ENCODE results near the gene C8G. TPM values are rescaled to one million over a fixed set of nuclear protein-coding genes. Genes with fewer than 3 reads are reported as not detected.

C8G gene
- total RNA-seq, 1 donor from 2014 or later = 3.4 TPM

DNA sequence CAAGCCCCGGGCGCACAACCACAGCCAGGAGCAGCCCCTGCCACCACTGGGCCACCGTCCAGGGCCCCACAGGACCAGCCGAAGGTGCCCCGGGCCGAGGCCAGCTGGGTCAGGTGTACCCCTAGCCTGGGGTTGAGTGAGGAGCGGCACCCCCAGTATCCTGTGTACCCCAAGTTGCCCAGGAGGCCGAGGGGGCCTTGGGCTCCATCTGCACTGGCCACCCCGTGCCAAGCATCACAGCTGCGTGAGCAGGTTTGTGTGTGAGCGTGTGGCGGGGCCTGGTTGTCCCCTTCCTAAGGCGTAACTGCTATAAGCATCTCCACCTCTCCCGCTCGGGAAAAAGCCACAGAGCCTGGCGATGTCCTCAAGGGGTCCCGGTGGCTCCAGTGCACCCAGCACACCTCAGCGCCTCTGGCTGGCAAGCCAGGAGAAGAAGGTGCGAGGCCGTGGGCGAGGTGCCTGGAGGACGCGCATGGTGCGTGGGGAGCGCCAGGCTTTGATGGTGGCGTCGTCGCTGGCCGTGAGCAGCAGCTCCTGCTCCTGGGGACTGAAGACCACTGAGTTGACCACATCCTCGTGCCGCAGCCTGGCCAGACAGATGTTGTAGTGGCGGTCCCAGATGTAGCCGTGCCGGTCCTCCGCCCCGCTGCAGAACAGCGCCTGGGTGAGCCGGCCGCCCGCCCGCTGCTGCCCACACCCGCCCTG is 4.4 kb upstream of the C8G start:
- CTCF ChIA-PET = no interaction called here
- peaks cover 48% of the 10 kb centered on the region for H3K36me3 Mint-ChIP-seq (ENCODE audit: low read depth)
- POLR2A ChIA-PET = interaction anchor here (0.6 kb wide), 1 partner anchor 16 kb away, joined by 3 read pairs; no protein-coding TSS in a partner anchor
- TF ChIP-seq, protein P1, sequence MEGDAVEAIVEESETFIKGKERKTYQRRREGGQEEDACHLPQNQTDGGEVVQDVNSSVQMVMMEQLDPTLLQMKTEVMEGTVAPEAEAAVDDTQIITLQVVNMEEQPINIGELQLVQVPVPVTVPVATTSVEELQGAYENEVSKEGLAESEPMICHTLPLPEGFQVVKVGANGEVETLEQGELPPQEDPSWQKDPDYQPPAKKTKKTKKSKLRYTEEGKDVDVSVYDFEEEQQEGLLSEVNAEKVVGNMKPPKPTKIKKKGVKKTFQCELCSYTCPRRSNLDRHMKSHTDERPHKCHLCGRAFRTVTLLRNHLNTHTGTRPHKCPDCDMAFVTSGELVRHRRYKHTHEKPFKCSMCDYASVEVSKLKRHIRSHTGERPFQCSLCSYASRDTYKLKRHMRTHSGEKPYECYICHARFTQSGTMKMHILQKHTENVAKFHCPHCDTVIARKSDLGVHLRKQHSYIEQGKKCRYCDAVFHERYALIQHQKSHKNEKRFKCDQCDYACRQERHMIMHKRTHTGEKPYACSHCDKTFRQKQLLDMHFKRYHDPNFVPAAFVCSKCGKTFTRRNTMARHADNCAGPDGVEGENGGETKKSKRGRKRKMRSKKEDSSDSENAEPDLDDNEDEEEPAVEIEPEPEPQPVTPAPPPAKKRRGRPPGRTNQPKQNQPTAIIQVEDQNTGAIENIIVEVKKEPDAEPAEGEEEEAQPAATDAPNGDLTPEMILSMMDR (IDR thresholded peaks at IDR 0.05) = no peak
- H3K27ac Mint-ChIP-seq = no peak overlapping the region
- peaks cover 9% of the 10 kb centered on the region for H3K4me1 Mint-ChIP-seq
- DNase-seq (no peak), ATAC-seq (ENCODE audit: low read depth) (no peak)
- no peaks in the 10 kb centered on the region for H3K27me3 Mint-ChIP-seq
- no peak overlapping the region for H3K4me3 Mint-ChIP-seq
- H3K9me3 Mint-ChIP-seq = no peaks in the 10 kb centered on the region
- intact Hi-C loops (cut with micrococcal nuclease) = loop anchor here (10.0 kb wide), 1 partner anchor 284 kb away; the partner anchor contains the start of genes CYSRT1, RNF208 and RNF224

DNA sequence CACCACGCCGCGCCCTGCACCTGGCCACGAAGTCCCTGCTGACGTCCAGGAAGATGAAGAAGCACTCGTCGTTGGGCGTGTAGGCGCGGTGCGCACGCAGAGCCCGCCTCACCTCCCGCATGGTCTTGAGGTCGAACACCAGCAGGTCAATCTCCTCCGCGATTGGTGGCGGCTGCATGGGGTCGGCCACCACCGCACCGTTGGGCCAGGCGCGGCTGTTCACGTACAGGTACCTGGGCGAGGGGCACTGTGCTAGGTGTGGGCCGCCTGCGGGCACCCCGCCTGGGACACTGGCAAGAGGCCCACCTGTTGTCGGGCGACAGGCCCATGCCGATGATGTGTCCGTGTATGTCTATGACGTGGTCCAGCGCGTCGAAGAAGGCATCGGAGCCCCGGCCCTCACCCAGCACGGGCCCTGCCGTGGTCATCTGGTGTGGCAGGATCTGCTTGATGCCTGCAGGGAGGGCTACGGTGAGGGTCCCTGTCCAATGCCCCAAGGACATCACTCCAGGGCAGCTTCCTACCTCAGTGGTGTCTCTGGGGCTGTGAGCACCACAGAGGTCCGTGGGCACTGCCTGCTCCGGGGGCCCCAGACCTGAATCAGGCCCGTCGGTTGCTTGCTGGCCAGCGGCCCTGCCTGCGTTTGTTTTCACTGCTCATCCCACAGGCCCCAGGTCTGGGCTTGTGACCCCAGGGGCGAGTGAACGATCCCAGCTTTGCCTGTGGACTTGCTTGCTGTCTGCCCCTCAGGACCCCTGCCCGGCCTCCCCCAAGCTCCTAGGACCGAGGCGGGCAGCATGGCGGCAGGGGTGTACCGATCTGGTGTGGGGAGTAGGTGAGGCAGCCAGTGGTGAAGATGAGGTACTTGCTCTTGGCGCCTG is 3.6 kb upstream of the C8G start:
- no peak overlapping the region for H3K27ac Mint-ChIP-seq
- ChIA-PET CTCF (no interaction called here), POLR2A (no interaction called here)
- TF ChIP-seq, protein P1 (IDR thresholded peaks at IDR 0.05) = no peak
- H3K4me3 Mint-ChIP-seq = no peak overlapping the region
- H3K9me3 Mint-ChIP-seq = no peaks in the 10 kb centered on the region
- H3K4me1 Mint-ChIP-seq = peaks cover 9% of the 10 kb centered on the region
- peaks cover 48% of the 10 kb centered on the region for H3K36me3 Mint-ChIP-seq (ENCODE audit: low read depth)
- DNase-seq (no peak), ATAC-seq (ENCODE audit: low read depth) (no peak)
- no peaks in the 10 kb centered on the region for H3K27me3 Mint-ChIP-seq
- intact Hi-C loops (cut with micrococcal nuclease) = loop anchor here (10.0 kb wide), 1 partner anchor 283 kb away; the partner anchor contains the start of genes CYSRT1, RNF208 and RNF224

DNA sequence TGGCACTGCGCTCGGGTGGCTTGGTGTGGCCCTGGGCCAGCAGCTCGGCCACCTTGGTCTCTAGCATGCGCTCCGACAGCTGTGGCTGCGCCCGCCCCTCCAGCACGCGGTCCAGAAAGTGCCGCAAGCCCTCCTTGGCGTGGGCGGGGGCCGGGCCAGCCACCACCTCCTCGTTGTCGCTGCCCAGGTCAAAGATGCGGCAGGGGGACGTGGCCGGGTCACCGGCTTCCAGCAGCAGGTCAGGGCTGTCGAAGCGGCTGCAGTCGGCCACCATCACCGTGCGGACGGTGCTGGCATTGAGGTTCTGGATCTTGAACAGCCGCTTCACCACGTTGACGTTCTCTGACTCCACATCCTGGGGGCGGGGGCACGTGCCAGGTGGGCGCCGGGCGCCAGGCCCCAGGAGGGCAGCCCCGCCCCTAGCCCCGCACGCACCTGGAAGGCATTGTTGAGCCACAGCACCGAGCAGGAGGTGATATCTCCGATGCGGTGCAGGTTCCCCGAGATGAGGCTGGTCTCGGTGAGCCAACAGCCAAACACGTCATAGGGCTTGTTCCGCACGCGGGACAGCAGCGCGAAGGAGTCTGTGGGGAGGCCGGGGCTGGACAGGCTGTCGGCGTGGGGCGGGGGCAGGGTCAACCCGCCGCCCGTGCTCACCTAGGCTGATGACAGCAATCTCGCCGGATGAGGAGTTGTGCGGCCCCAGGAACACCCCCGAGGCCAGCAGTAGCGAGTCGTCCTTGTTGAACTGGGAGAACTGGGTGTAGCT is 2.7 kb upstream of the C8G start:
- ATAC-seq (ENCODE audit: low read depth) (no peak), DNase-seq (no peak)
- Mint-ChIP-seq H3K36me3 (ENCODE audit: low read depth) (peaks cover 43% of the 10 kb centered on the region), H3K27ac (no peak overlapping the region), H3K4me1 (peaks cover 9% of the 10 kb centered on the region), H3K9me3 (no peaks in the 10 kb centered on the region), H3K27me3 (no peaks in the 10 kb centered on the region), H3K4me3 (peak overlapping the region; percentile 57)
- TF ChIP-seq, protein P1 (IDR thresholded peaks at IDR 0.05) = no peak
- ChIA-PET CTCF (no interaction called here), POLR2A (no interaction called here)
- intact Hi-C loops (cut with micrococcal nuclease) = loop anchor here (10.0 kb wide), 1 partner anchor 283 kb away; the partner anchor contains the start of genes CYSRT1, RNF208 and RNF224

DNA sequence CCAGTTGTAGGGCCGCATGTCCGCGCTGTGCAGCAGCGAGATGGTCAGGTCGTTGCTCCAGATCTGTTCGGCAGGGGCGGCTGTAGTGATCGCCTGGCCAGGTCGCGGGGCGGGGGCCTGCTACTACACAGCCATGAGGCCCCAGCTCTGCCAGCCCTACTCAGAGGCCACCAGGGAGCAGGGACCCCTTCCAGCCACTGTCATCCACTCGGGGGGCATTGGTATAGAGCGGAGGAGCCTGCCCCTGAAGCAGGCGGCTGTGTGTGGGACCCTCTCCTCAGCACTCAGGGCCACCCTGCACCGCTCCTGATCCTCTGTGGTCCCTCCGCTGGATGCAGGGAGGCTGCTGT is 2.2 kb upstream of the C8G start:
- peak overlapping the region; percentile 72 for H3K4me3 Mint-ChIP-seq
- ChIA-PET CTCF (no interaction called here), POLR2A (interaction anchor here (0.6 to 1.7 kb wide), 3 partner anchors 41 to 480 kb away, joined by 3 to 9 read pairs (median 4); partner anchors contain the start of genes EXD3, NOXA1 and TRAF2)
- intact Hi-C loops (cut with micrococcal nuclease) = loop anchor here (10.0 kb wide), 1 partner anchor 282 kb away; the partner anchor contains the start of genes CYSRT1, RNF208 and RNF224
- no peak overlapping the region for H3K27ac Mint-ChIP-seq
- H3K27me3 Mint-ChIP-seq = no peaks in the 10 kb centered on the region
- peaks cover 42% of the 10 kb centered on the region for H3K36me3 Mint-ChIP-seq (ENCODE audit: low read depth)
- H3K4me1 Mint-ChIP-seq = peaks cover 9% of the 10 kb centered on the region
- no peak for ATAC-seq (ENCODE audit: low read depth)
- TF ChIP-seq, protein P1 (IDR thresholded peaks at IDR 0.05) = no peak
- no peak for DNase-seq
- H3K9me3 Mint-ChIP-seq = no peaks in the 10 kb centered on the region
